HK-2 (cell line): Measurements from ENCODE around the gene SLC8A1.

Experiments used
- DNase-seq: peaks from one replicate; pipeline ENCODE4 v3.0.0-alpha.2; 2018; ENCODE audit not compliant: unreplicated experiment

The SLC8A1 gene

GRCh38 chr2:40421631-40422297, 30.1 kb downstream of the SLC8A1 start:
- DNase-seq = no peak

- DNase-seq = no peak
These were observed 31.4 kb downstream of the SLC8A1 start for GRCh38 chr2:40420478-40420877.

GRCh38 chr2:40419364-40419762, 32.5 kb downstream of the SLC8A1 start:
- no peak for DNase-seq

- DNase-seq = no peak
These were observed 33.1 kb downstream of the SLC8A1 start for GRCh38 chr2:40418614-40419363.

GRCh38 chr2:40416486-40416885, 35.4 kb downstream of the SLC8A1 start:
- DNase-seq = no peak

- no peak for DNase-seq
These were observed 36.5 kb downstream of the SLC8A1 start for GRCh38 chr2:40415391-40415790.

GRCh38 chr2:40412456-40412855, 39.4 kb downstream of the SLC8A1 start:
- DNase-seq = no peak

- DNase-seq = no peak
These were observed 41.2 kb downstream of the SLC8A1 start for GRCh38 chr2:40410695-40411094.

- DNase-seq = no peak
These were observed 42.2 kb downstream of the SLC8A1 start for GRCh38 chr2:40409734-40410133.

- DNase-seq = no peak
These were observed 45.2 kb downstream of the SLC8A1 start for GRCh38 chr2:40406485-40407289.

- no peak for DNase-seq
These were observed 46.4 kb downstream of the SLC8A1 start for GRCh38 chr2:40405465-40405864.

GRCh38 chr2:40404517-40404916, 47.4 kb downstream of the SLC8A1 start:
- DNase-seq = no peak

GRCh38 chr2:40403233-40403836, 48.6 kb downstream of the SLC8A1 start:
- no peak for DNase-seq

GRCh38 chr2:40401896-40402295, 50.0 kb downstream of the SLC8A1 start:
- DNase-seq = peak; percentile 54

- no peak for DNase-seq
These were observed 51.4 kb downstream of the SLC8A1 start for GRCh38 chr2:40400336-40400953.

GRCh38 chr2:40397765-40398164, 54.1 kb downstream of the SLC8A1 start:
- DNase-seq = no peak

GRCh38 chr2:40396124-40396523, 55.8 kb downstream of the SLC8A1 start:
- DNase-seq = no peak

GRCh38 chr2:40395169-40396073, 56.5 kb downstream of the SLC8A1 start:
- DNase-seq = no peak

- DNase-seq = no peak
These were observed 57.3 kb downstream of the SLC8A1 start for GRCh38 chr2:40394597-40394996.

- DNase-seq = no peak
These were observed 57.9 kb downstream of the SLC8A1 start for GRCh38 chr2:40394031-40394430.

GRCh38 chr2:40388161-40388560, 63.7 kb downstream of the SLC8A1 start:
- DNase-seq = no peak
